Stimulated activated CD4-positive, alpha-beta T cell treated with anti-CD3 and anti-CD28 coated beads, Interleukin-2, amount 100 ng/mL, for 48 hours (primary cell): ENCODE measurements around the gene REXO4.
A peak's percentile ranks its signal among the peaks of the same experiment; 100 is the strongest.

Source experiments
- DNase-seq, 2 donors: peaks; one replicate each; pipeline ENCODE4 v3.0.0-alpha.2; 2020

The REXO4 gene

DNA sequence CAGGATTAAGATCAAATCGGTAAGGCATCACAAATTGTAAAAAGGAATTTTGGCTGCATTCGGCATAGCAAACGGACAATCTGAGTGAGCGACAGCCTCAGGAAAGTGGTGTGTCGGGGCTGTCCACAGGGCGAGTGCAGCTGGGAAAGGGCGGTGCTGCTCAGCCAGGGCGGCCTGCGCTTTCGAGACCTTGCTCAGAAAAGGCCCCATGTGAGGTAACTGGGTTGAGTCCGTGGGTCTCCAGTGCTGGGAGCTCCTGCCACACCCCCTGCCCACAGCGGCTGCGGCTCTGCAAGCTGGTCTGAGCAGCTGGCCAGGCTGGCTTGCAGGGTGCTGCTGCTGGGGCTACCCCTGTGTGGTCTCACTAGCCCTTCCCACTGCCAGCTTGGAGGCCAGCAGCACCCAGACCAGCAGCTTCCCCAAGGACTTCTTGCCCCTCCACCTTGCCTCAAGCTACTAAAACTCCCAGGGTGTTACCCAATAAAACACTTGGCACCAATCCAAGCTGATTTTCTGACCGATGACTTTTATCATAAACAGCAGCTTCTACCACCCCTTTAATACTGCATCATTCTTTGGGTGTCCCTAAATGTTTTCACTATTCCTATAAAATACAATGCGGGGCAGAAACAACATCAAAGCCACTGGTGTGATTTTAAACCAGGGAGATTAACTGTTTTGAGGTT, 55.3 kb downstream of the REXO4 start:
- no peak for DNase-seq

DNA sequence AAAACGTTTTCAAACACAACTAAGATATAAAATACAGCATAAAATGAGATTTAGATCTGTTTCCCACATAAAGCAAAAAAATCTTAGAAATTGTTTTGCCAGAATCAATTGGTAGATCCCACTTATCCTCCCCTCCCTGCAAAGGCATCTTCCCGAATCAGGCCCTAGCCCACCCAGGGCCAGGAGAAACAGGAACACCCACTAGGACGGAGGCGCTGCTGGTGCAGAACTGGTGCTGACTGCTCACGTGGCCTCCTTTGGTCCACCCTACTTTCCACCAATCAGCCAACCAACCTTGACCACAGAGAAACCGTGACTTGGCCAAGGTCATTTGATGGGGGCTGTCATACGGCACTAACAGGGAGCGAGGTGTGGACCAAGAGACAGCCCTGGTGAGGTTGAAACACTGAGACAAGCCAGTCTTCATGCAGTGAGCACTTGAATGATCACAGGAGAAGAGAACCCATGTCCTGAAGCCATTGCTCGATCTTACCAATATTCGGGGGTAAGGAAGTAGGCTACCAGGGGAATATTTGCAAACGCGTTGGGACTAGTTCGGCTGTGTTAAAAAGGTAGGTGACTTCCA, 56.2 kb downstream of the REXO4 start:
- DNase-seq: no peak

DNA sequence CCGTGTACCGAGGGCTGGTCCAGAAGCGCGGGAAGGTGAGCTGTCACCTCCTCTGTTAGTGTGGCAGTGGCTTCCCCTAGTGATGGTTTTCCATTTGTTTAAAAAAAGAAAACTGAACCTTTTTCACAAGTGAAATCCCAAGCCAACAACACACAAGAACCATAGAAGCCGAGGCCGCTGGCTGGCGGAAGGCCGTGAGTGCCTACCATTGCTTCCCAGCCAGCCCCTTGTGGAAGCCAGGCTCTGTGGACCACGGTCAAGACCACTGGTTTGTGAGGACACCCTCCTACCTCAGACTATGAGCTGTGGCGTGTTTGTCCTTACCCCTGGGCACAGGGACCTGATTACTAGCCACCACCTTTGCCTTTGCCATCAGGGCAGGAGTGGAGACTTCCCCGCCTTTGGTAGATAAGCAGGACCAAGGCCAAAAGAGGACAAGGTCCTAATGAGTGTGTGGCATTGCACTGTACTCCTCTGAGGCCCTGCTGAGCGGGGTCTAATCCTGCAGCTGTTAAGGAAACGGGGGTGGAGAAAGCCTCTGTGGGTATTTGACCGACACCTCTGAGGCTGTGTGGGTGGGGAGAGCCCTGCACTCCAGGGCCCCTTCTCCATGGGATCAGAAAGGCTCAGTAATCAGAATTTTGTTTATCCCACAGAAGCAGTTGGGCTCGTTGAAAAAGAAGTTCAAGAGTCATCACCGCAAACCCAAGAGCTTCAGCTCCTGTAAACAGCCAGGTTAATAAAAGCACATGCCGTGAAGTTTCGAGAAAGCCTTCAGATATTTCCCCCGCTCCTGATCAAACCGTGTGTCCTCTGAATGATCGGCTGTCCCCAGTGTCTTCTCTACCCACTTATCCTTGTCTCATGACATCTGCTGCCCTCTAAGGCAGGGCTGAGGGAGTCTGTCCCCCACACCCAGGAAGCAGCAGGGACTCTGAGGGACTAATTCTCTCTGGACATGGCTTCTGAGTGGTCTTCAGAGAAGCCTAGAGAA, 57.1 kb downstream of the REXO4 start:
- DNase-seq: no peak

DNA sequence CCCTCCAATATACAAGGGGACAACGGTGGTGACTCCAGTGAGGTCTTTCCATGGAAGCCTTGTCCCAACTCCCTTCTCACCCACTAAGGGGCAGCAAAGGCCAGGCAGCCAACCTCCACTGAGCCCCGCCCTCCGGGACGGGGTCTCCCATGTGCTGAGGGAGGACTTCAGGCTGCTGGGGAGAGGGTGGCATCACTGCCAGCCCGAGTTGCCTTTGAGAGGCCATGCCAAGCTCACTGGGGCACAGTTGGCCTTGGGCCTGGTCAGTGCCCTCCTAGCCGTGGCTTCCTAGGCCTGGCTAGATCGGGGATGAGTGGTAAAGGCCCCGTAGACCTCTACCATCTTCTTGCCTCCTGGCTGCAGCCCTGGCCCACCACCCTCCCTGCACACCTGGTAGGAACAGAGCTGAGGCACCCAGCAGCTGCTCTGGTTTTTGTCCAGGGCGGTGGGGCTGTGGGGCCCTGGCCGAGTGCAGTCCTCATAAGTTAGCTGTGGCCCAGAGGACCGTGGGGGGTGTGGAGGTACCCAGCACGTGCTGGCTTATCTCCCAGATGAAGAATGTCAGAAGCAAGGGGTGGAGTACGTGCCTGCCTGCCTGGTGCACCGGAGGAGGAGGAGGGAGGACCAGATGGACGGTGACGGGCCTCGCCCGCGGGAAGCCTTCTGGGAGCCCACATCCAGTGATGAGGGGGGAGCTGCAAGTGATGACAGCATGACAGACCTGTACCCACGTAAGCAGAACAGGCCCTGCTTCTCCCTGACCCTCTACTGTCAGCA, 58.2 kb downstream of the REXO4 start:
- no peak for DNase-seq

DNA sequence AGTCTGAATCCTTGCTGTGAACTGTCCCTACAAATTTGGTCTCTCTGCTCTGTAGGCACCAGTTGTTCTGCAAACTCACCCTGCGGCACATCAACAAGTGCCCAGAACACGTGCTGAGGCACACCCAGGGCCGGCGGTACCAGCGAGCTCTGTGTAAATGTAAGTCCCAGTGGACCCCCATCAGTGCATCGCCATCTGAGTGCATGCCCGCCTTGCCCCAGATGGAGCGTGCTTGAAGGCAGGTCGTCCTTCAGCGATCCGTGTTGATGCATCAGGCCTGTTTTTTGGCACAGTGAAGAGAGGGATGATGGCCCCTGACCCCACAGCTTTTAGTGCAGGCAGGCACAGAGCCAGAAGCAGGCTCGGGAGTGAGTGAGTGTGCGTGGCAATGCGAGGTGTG, 60.2 kb downstream of the REXO4 start:
- DNase-seq: no peak

DNA sequence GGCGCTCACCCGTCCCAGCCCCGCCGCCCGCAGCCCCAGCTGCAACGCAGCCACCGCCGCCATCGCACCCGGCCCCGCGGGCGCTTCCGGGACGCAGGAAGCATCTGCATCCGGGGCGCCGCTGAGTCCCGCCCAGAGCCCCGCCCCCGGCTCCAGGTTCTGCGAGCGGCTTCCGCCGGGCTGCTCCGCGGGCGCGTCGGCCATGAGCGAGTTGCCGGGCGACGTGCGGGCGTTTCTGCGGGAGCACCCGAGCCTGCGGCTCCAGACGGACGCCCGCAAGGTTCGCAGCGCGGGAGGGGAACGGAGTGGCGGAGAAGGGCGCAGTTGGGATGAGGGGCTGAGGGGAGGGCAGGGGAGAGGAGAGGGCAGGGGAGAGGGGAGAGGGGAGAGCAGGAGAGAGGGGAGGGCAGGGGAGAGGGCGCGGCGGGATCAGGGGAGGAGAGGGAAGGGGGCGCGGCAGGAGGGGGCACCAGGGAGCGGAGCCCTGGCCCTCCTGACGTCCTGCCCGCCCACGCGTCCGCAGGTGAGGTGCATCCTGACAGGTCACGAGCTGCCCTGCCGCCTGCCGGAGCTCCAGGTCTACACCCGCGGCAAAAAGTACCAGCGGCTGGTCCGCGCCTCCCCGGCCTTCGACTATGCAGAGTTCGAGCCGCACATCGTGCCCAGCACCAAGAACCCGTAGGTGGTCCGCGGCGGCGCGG, 61.3 kb downstream of the REXO4 start, which contains the start of the genes SURF1 and SURF2:
TSS of gene SURF1 (minus strand) at position 97 of the 701 bp plus-strand sequence. CDS start at position 63, 34 bp downstream.
TSS of gene SURF2 (plus strand) at position 160 of the 701 bp plus-strand sequence. CDS start at position 203, 43 bp downstream.
- peak; percentile 89 to 92 for DNase-seq
